ENCODE data around the gene SLC25A33. TPM values are rescaled to one million over a fixed set of nuclear protein-coding genes. Genes with fewer than 3 reads are reported as not detected.

SLC25A33 gene
- polyA plus RNA-seq, 1 donor (not counting 4 experiments of a cell fraction or from before 2014, with no cell fraction given): 4.5 TPM

DNA sequence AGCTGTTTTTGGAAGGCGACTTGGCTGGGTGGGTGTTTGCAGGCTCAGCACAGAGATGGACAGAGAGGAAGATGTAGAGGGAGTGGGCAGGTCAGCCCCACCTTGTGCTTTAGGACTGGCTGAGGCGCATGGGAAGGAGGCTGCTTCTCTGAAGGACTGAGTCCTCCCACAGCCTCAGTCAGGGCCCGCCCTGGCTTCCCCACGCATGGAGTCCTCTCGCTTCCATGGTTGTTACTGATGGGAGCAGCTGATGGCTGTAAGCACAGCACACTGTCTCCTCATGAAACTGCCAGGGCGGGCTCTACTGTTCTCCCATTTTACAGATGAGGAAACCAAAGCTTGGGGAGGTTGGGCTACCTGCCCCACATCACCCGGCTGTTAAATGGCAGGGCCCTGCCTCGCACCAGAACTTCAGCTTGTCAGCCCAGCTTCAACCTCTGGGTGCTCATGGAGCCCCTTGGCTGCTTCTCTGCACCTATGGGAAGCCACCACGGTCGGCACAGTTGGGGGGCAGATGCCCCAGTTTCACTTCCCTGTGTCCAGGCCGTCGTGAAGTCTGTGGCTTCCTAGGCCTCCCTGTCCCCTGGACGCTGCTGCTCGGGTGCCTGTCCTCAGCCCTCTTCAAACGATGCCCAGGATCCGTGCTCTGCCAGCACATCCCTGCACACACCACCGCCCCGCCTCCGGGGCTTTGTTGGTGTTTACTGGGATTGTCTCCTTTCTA is 51.8 kb downstream of the SLC25A33 start:
- Histone ChIP-seq H2AFZ (ENCODE audit: control insufficient read depth, low read length) (no peak overlapping the region), H3K27ac (ENCODE audit: control insufficient read depth, insufficient read depth, low read length) (no peak overlapping the region), H3K4me1 (ENCODE audit: control insufficient read depth, extremely low read depth, insufficient read depth, low read length) (peaks cover 29% of the 10 kb centered on the region), H3K9ac (ENCODE audit: control insufficient read depth, extremely low read depth, insufficient read depth, low read length) (no peak overlapping the region), H4K20me1 (ENCODE audit: control insufficient read depth, extremely low read depth, insufficient read depth, low read length) (peaks cover 10% of the 10 kb centered on the region), H3K36me3 (ENCODE audit: control insufficient read depth in 2 of 2, extremely low read depth in 1 of 2, insufficient read depth in 2 of 2, low read length in 2 of 2) (no peaks in the 10 kb centered on the region), H3K27me3 (ENCODE audit: control insufficient read depth, extremely low read depth, insufficient read depth, low read length) (no peaks in the 10 kb centered on the region), H3K9me3 (ENCODE audit: control insufficient read depth, low read depth, low read length) (no peaks in the 10 kb centered on the region), H3K9me1 (ENCODE audit: control insufficient read depth, extremely low read depth, insufficient read depth, low read length) (peaks cover 17% of the 10 kb centered on the region), H3K4me3 (ENCODE audit: control insufficient read depth in 2 of 3, extremely low read depth in 1 of 3, insufficient read depth in 2 of 3, low read depth in 1 of 3, low read length in 3 of 3) (no peak overlapping the region), H3K4me2 (ENCODE audit: control insufficient read depth, extremely low read depth, insufficient read depth, low read depth, low read length) (no peak overlapping the region), H3K79me2 (ENCODE audit: control insufficient read depth, insufficient read depth, low read length) (peaks cover 63% of the 10 kb centered on the region)
- no peak for FAIRE-seq
- no peak for TF ChIP-seq EZH2 (IDR thresholded peaks at IDR 0.05; ENCODE audit: low read length)
- TF ChIP-seq, protein P1, sequence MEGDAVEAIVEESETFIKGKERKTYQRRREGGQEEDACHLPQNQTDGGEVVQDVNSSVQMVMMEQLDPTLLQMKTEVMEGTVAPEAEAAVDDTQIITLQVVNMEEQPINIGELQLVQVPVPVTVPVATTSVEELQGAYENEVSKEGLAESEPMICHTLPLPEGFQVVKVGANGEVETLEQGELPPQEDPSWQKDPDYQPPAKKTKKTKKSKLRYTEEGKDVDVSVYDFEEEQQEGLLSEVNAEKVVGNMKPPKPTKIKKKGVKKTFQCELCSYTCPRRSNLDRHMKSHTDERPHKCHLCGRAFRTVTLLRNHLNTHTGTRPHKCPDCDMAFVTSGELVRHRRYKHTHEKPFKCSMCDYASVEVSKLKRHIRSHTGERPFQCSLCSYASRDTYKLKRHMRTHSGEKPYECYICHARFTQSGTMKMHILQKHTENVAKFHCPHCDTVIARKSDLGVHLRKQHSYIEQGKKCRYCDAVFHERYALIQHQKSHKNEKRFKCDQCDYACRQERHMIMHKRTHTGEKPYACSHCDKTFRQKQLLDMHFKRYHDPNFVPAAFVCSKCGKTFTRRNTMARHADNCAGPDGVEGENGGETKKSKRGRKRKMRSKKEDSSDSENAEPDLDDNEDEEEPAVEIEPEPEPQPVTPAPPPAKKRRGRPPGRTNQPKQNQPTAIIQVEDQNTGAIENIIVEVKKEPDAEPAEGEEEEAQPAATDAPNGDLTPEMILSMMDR (optimal IDR thresholded peaks at IDR 0.05 in 1 of 3, IDR thresholded peaks at IDR 0.05 in 1 of 3, conservative IDR thresholded peaks at IDR 0.05 in 1 of 3; ENCODE audit: extremely low read depth in 1 of 3, insufficient read depth in 2 of 3, low read length in 3 of 3): no peak
- dilution Hi-C loops (cut with MboI; ENCODE audit: extremely low pct_ligation_motif_present, low sequenced_read_pairs): no loop called here
- no peak for DNase-seq (ENCODE audit: low read depth, low spot score)

DNA sequence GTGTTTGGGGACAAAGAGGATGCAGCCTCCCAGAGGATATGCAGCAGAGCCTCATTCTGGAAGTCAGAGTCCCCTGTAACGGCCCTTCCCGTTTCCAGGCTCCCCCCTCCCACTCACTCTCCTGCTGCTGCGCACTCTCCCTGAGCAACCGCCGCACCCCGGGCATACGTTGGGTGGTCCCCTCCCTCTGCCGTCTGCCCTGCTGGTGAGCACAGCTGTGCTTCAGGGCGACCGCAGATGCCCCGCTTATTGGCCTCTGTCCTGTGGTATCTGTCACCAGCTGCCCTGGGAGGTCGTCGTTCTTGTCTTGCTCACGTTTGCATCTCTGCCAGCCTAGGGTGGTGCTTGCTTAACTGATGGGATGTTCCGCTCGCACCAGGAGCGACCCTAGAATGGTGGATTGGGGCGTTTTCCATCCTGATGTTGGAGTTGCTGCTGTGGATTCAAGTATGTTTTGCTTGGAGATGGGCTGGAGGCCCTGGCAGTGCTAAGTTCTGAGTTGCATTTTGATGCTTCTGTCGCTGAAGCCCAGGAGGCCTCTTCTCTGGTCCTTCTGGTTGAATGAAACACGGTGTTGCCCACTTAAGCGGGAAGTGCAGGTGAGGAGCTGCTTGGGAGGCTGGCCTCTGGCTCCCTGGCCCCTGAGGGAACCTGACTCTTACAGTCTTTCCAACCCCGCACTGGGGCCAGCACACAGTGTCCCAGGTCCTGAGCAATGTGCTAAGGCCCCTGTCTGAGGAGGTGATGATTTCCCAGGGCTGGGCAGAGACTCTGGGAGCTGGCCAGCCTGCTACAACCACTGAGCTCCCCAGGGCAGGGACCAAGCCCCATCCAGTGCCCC is 52.6 kb downstream of the SLC25A33 start:
- H3K79me2 ChIP-seq (ENCODE audit: control insufficient read depth, insufficient read depth, low read length): peaks cover 63% of the 10 kb centered on the region
- FAIRE-seq: no peak
- H3K9me3 ChIP-seq (ENCODE audit: control insufficient read depth, low read depth, low read length): no peaks in the 10 kb centered on the region
- peaks cover 17% of the 10 kb centered on the region for H3K9me1 ChIP-seq (ENCODE audit: control insufficient read depth, extremely low read depth, insufficient read depth, low read length)
- H4K20me1 ChIP-seq (ENCODE audit: control insufficient read depth, extremely low read depth, insufficient read depth, low read length): peaks cover 10% of the 10 kb centered on the region
- H3K4me1 ChIP-seq (ENCODE audit: control insufficient read depth, extremely low read depth, insufficient read depth, low read length): peaks cover 29% of the 10 kb centered on the region
- H3K4me3 ChIP-seq (ENCODE audit: control insufficient read depth in 2 of 3, extremely low read depth in 1 of 3, insufficient read depth in 2 of 3, low read depth in 1 of 3, low read length in 3 of 3): no peak overlapping the region
- dilution Hi-C loops (cut with MboI; ENCODE audit: extremely low pct_ligation_motif_present, low sequenced_read_pairs): no loop called here
- H3K27me3 ChIP-seq (ENCODE audit: control insufficient read depth, extremely low read depth, insufficient read depth, low read length): no peaks in the 10 kb centered on the region
- TF ChIP-seq, protein P1 (optimal IDR thresholded peaks at IDR 0.05 in 1 of 3, IDR thresholded peaks at IDR 0.05 in 1 of 3, conservative IDR thresholded peaks at IDR 0.05 in 1 of 3; ENCODE audit: extremely low read depth in 1 of 3, insufficient read depth in 2 of 3, low read length in 3 of 3): no peak
- TF ChIP-seq EZH2 (IDR thresholded peaks at IDR 0.05; ENCODE audit: low read length): no peak
- no peak overlapping the region for H3K9ac ChIP-seq (ENCODE audit: control insufficient read depth, extremely low read depth, insufficient read depth, low read length)
- no peak overlapping the region for H3K27ac ChIP-seq (ENCODE audit: control insufficient read depth, insufficient read depth, low read length)
- no peak overlapping the region for H2AFZ ChIP-seq (ENCODE audit: control insufficient read depth, low read length)
- DNase-seq (ENCODE audit: low read depth, low spot score): no peak
- H3K36me3 ChIP-seq (ENCODE audit: control insufficient read depth in 2 of 2, extremely low read depth in 1 of 2, insufficient read depth in 2 of 2, low read length in 2 of 2): no peaks in the 10 kb centered on the region
- H3K4me2 ChIP-seq (ENCODE audit: control insufficient read depth, extremely low read depth, insufficient read depth, low read depth, low read length): no peak overlapping the region
